HEK293 (cell line): Measurements from ENCODE around the gene FADS2.

Source experiments
- CTCF ChIP-seq: fragments of 450-650 bp; formaldehyde crosslinking; IDR thresholded peaks from 2 replicates; pipeline ENCODE4 v1.5.1; 2016; ENCODE audit warnings: missing biosample characterization, missing genetic modification characterization
- REST ChIP-seq: fragments of 450-650 bp; formaldehyde crosslinking; IDR thresholded peaks from 2 replicates; pipeline ENCODE4 v1.5.1; 2016; ENCODE audit warnings: missing biosample characterization, missing genetic modification characterization
- ZBTB21 ChIP-seq: fragments of 450-650 bp; formaldehyde crosslinking; IDR thresholded peaks from 2 replicates; pipeline ENCODE4 v1.5.1; 2017; ENCODE audit warnings: missing biosample characterization, missing genetic modification characterization
- ZBTB6 ChIP-seq: fragments of 450-650 bp; formaldehyde crosslinking; IDR thresholded peaks from 2 replicates; pipeline ENCODE4 v1.5.1; 2017; ENCODE audit warnings: missing biosample characterization, missing genetic modification characterization
- ZBTB8A ChIP-seq: fragments of 450-650 bp; formaldehyde crosslinking; IDR thresholded peaks from 2 replicates; pipeline ENCODE4 v1.5.1; 2016; ENCODE audit warnings: missing biosample characterization, missing genetic modification characterization
- ZNF23 ChIP-seq: fragments of 450-650 bp; formaldehyde crosslinking; IDR thresholded peaks from 2 replicates; pipeline ENCODE4 v1.5.1; 2016; ENCODE audit warnings: missing biosample characterization, missing genetic modification characterization, borderline replicate concordance
- ZNF366 ChIP-seq: fragments of 450-650 bp; formaldehyde crosslinking; conservative IDR thresholded peaks from 2 replicates; pipeline ENCODE4 v1.5.1; 2016; ENCODE audit warnings: missing biosample characterization, missing genetic modification characterization
- ZNF791 ChIP-seq: fragments of 450-650 bp; formaldehyde crosslinking; IDR thresholded peaks from 2 replicates; pipeline ENCODE4 v1.5.1; 2016; ENCODE audit warnings: missing biosample characterization, missing genetic modification characterization
- TF ChIP-seq, protein P1 (sequence below): fragments of 450-650 bp; formaldehyde crosslinking; IDR thresholded peaks from 2 replicates; pipeline ENCODE4; 2016; ENCODE audit warnings: missing biosample characterization, missing genetic modification characterization

- TF ChIP-seq CTCF: no peak
- TF ChIP-seq REST (tag by site-specific recombination): no peak
- TF ChIP-seq ZNF791 (tag by site-specific recombination): no peak
- TF ChIP-seq ZNF23 (tag by site-specific recombination): no peak
- TF ChIP-seq, protein P1, sequence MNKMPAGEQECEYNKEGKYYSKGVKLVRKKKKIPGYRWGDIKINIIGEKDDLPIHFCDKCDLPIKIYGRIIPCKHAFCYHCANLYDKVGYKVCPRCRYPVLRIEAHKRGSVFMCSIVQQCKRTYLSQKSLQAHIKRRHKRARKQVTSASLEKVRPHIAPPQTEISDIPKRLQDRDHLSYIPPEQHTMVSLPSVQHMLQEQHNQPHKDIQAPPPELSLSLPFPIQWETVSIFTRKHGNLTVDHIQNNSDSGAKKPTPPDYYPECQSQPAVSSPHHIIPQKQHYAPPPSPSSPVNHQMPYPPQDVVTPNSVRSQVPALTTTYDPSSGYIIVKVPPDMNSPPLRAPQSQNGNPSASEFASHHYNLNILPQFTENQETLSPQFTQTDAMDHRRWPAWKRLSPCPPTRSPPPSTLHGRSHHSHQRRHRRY (tag by site-specific recombination): no peak
- TF ChIP-seq ZBTB8A (tag by site-specific recombination): no peak
- TF ChIP-seq ZBTB6 (tag by site-specific recombination): no peak
- no peak for TF ChIP-seq ZNF366 (tag by site-specific recombination)
- TF ChIP-seq ZBTB21: no peak
Measured at GRCh38 chr11:61842528-61842820, 14.4 kb downstream of the FADS2 start.
